ENCODE data around the gene FAM136A. TPM values are rescaled to one million over a fixed set of nuclear protein-coding genes. Genes with fewer than 3 reads are reported as not detected.

The FAM136A gene
- total RNA-seq, 1 experiment from 2014 or later, result 120 TPM

- POLR2A ChIA-PET, result no interaction called here
- Histone ChIP-seq H3K4me1 (no peaks in the 10 kb centered on the region), H3K4me3 (ENCODE audit: low read depth, low read length) (no peak overlapping the region), H3K9me3 (no peaks in the 10 kb centered on the region), H3K36me3 (ENCODE audit: control insufficient read depth, insufficient read depth, low read length) (no peaks in the 10 kb centered on the region), H3K27me3 (replicated peaks; ENCODE audit: control insufficient read depth, insufficient read depth, low read length) (peaks cover 2% of the 10 kb centered on the region; the same call in 1 of the 2 replicates)
- Mint-ChIP-seq H3K27me3 (ENCODE audit: insufficient read depth, unreplicated experiment) (peaks cover 35% of the 10 kb centered on the region), H3K36me3 (ENCODE audit: insufficient read depth, unreplicated experiment) (no peaks in the 10 kb centered on the region), H3K4me1 (ENCODE audit: low read depth, unreplicated experiment) (no peaks in the 10 kb centered on the region), H3K27ac (ENCODE audit: unreplicated experiment) (no peak overlapping the region), H3K9me3 (ENCODE audit: unreplicated experiment) (no peaks in the 10 kb centered on the region), H3K4me3 (ENCODE audit: unreplicated experiment) (no peak overlapping the region)
- DNase-seq, result no peak
- CTCF ChIA-PET, result no interaction called here
- TF ChIP-seq CTCF (IDR thresholded peaks at IDR 0.05; ENCODE audit: insufficient read depth in 1 of 2, low read depth in 1 of 2, low read length in 1 of 2, severe bottlenecking in 1 of 2, unreplicated experiment in 1 of 2), result no peak
- no TSS peak for BruUV-seq (replicated peaks)
- intact Hi-C loops (cut with micrococcal nuclease; ENCODE audit: unreplicated experiment), result loop anchor here (10.0 kb wide), 2 partner anchors 127 to 207 kb away; partner anchors contain the start of gene TGFA
Measured at GRCh38 chr2:70347831-70348230, 46.0 kb upstream of the FAM136A start.

GRCh38 chr2:70344195-70344594, 42.3 kb upstream of the FAM136A start:
- Mint-ChIP-seq H3K4me1 (ENCODE audit: low read depth, unreplicated experiment) (no peaks in the 10 kb centered on the region), H3K27me3 (ENCODE audit: insufficient read depth, unreplicated experiment) (peaks cover 28% of the 10 kb centered on the region), H3K27ac (ENCODE audit: unreplicated experiment) (no peak overlapping the region), H3K4me3 (ENCODE audit: unreplicated experiment) (no peak overlapping the region), H3K9me3 (ENCODE audit: unreplicated experiment) (no peaks in the 10 kb centered on the region), H3K36me3 (ENCODE audit: insufficient read depth, unreplicated experiment) (no peaks in the 10 kb centered on the region)
- ChIA-PET POLR2A (no interaction called here), CTCF (no interaction called here)
- no peak for DNase-seq
- H3K4me3 ChIP-seq (ENCODE audit: low read depth, low read length), result no peak overlapping the region
- TF ChIP-seq CTCF (IDR thresholded peaks at IDR 0.05; ENCODE audit: insufficient read depth in 1 of 2, low read depth in 1 of 2, low read length in 1 of 2, severe bottlenecking in 1 of 2, unreplicated experiment in 1 of 2), result no peak
- intact Hi-C loops (cut with micrococcal nuclease; ENCODE audit: unreplicated experiment), result loop anchor here (10.0 kb wide), 2 partner anchors 131 to 211 kb away; partner anchors contain the start of gene TGFA
- peaks cover 2% of the 10 kb centered on the region; the same call in 1 of the 2 replicates for H3K27me3 ChIP-seq (replicated peaks; ENCODE audit: control insufficient read depth, insufficient read depth, low read length)
- no peaks in the 10 kb centered on the region for H3K9me3 ChIP-seq
- H3K36me3 ChIP-seq (ENCODE audit: control insufficient read depth, insufficient read depth, low read length), result no peaks in the 10 kb centered on the region
- BruUV-seq (replicated peaks), result no TSS peak
- H3K4me1 ChIP-seq, result no peaks in the 10 kb centered on the region

GRCh38 chr2:70341477-70341765, 39.6 kb upstream of the FAM136A start:
- no TSS peak for BruUV-seq (replicated peaks)
- no peak for TF ChIP-seq CTCF (IDR thresholded peaks at IDR 0.05; ENCODE audit: insufficient read depth in 1 of 2, low read depth in 1 of 2, low read length in 1 of 2, severe bottlenecking in 1 of 2, unreplicated experiment in 1 of 2)
- Histone ChIP-seq H3K36me3 (ENCODE audit: control insufficient read depth, insufficient read depth, low read length) (no peaks in the 10 kb centered on the region), H3K27me3 (replicated peaks; ENCODE audit: control insufficient read depth, insufficient read depth, low read length) (peaks cover 2% of the 10 kb centered on the region; the same call in 1 of the 2 replicates), H3K4me1 (no peaks in the 10 kb centered on the region), H3K9me3 (no peaks in the 10 kb centered on the region), H3K4me3 (ENCODE audit: low read depth, low read length) (no peak overlapping the region)
- CTCF ChIA-PET, result interaction anchor here (0.5 to 2.6 kb wide), 3 partner anchors 37 to 276 kb away, joined by 3 to 11 read pairs (median 7); no protein-coding TSS in a partner anchor
- H3K4me3 Mint-ChIP-seq (ENCODE audit: unreplicated experiment), result no peak overlapping the region
- no peak for DNase-seq
- H3K9me3 Mint-ChIP-seq (ENCODE audit: unreplicated experiment), result no peaks in the 10 kb centered on the region
- POLR2A ChIA-PET, result no interaction called here
- intact Hi-C loops (cut with micrococcal nuclease; ENCODE audit: unreplicated experiment), result loop anchor here (1.0 to 10.0 kb wide), 5 partner anchors 37 to 307 kb away; partner anchors contain the start of gene TGFA
- peaks cover 16% of the 10 kb centered on the region for H3K27me3 Mint-ChIP-seq (ENCODE audit: insufficient read depth, unreplicated experiment)
- no peaks in the 10 kb centered on the region for H3K36me3 Mint-ChIP-seq (ENCODE audit: insufficient read depth, unreplicated experiment)
- no peaks in the 10 kb centered on the region for H3K4me1 Mint-ChIP-seq (ENCODE audit: low read depth, unreplicated experiment)
- no peak overlapping the region for H3K27ac Mint-ChIP-seq (ENCODE audit: unreplicated experiment)
